NCI-H2196 (cell line): ENCODE data around the gene CDC42EP1.
"Not testable (repeated sequence)": the region's sequence is repeated elsewhere in the genome, so short reads cannot be mapped to it uniquely, and the experiment has no call there.

ENCODE experiments used
- DNase-seq: peaks from one replicate; lab custom pipeline; 2025; ENCODE audit not compliant: unreplicated experiment; lab: John Stamatoyannopoulos, UW

The CDC42EP1 gene

DNA sequence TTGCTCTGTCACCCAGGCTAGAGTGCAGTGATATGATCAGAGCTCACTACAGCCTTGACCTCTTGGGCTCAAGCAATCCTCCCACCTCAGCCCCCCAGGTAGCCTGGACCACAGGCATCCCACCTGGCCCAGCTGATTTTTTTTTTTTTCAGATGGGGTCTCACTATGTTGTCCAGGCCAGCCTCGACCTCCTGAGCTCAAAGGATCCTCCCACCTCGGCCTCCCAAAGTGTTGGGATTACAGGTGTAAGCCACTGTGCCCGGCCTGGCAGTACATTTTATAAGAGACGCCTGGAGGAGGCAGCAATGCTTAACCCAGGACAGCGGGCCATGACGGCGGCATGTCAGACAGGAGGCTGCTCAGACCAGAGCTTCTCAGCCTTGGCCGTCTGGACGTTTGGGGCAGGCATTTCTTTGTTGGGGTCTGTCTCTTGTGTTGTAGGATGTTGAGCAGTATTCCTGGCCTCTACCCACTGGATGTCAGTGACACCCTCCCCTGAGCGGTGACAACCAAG, 15.3 kb downstream of the CDC42EP1 start:
- DNase-seq: no peak

GRCh38 chr22:37578002-37578401, 17.7 kb downstream of the CDC42EP1 start:
- no peak for DNase-seq

- peak; percentile 52 for DNase-seq
Observed at GRCh38 chr22:37581504-37581903, 21.2 kb downstream of the CDC42EP1 start.

DNA sequence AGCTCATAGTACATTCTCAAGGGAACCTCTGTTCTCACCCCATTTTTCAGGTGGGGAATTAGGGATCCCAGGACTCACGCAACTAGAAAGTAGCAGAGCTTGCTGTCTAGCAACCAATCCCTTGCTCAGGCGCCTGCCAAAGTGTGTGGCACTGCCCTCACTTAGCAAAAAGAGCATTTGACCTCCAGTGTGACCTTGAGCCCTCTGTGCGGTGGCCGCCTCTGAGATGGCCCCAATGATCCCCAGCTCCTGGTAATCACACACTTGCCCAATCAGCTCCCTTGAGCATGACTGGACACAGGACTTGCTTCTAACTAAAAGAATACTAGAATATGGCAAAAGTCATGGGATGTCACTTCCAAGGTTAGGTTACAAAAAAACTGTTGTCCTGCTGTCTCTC, 22.2 kb downstream of the CDC42EP1 start:
- DNase-seq: no peak

GRCh38 chr22:37588546-37589215, 28.4 kb downstream of the CDC42EP1 start:
- no peak for DNase-seq

DNA sequence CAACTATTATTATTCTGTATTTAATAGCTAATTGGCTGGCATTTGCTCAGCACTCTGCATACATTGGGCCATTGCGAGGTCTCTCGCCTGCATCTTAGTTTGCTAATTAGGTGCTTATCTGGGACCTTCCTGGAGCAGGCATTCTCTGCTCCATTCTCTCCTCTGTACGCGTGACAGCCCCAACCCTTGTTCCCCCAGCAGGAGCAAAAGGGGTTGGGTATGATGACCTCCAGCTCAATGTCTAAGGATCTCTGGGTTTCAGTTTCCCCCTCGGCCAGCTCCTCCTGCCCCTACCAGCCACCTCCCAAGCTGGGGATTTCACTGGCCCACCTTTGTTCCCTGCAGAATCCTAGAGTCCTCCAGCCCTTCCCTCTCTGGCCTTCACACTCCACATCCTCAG, 29.4 kb downstream of the CDC42EP1 start:
- DNase-seq: no peak

DNA sequence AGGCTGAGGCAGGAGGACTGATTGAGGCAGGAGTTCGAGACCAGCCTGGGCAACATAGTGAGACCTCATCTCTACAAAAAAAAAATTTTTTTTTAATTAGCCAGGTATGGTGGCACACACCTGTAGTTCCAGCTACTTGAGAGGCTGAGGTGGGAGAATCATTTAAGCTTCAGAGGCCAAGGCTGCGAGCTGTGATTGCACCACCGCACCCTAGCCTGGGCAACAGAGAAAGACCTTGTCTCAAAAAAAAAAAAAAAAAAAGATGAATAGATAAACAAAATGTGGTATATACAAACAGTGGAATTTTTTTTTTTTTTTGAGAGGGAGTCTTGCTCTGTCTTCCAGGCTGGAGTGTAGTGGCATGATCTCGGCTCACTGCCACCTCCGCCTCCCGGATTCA, 30.8 kb downstream of the CDC42EP1 start:
- not testable (repeated sequence) for DNase-seq

GRCh38 chr22:37591823-37592404, 31.6 kb downstream of the CDC42EP1 start:
- no peak for DNase-seq

DNA sequence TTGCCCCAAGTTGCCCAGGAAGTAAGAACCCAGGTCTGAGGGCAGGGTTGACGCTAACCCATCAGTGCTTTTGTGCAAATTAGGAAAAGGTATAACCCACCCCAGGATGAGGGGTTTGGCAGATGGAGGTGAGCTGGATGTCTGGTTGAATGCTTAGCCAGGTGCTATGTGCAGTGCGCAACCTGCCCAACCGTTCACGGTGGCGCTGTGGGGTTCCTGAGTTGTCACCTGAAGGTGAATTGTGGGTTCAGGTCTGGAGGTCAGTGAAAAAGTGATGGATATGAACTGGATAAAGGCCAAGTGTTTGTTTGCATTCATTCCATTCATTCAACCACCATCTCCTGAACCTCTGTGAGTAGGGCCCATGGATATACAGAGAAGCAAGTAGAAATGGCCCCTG, 34.0 kb downstream of the CDC42EP1 start:
- no peak for DNase-seq

DNA sequence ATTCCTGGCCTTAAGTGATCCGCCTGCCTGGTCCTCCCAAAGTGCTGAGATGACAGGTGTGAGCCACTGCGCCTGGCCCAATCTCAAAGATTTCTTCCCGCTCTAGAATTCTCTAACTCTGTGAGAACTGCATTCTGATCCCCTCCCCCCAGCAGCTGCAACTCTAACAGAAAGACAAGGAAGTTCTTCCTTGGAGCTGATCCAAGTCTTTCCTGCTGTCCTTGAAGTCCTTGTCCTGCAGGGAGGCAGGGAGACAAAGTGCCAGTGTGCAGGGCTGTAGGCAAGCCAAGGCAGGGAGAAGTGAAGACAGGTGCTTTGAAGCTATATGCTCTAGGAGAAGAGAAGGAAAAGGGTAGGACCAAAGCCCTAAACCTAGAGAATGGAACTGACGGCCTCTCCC, 38.9 kb downstream of the CDC42EP1 start:
- DNase-seq: peak; percentile 47

GRCh38 chr22:37601203-37601539, 40.9 kb downstream of the CDC42EP1 start:
- no peak for DNase-seq

GRCh38 chr22:37601540-37602442, 41.5 kb downstream of the CDC42EP1 start:
- DNase-seq: peak; percentile 78

DNA sequence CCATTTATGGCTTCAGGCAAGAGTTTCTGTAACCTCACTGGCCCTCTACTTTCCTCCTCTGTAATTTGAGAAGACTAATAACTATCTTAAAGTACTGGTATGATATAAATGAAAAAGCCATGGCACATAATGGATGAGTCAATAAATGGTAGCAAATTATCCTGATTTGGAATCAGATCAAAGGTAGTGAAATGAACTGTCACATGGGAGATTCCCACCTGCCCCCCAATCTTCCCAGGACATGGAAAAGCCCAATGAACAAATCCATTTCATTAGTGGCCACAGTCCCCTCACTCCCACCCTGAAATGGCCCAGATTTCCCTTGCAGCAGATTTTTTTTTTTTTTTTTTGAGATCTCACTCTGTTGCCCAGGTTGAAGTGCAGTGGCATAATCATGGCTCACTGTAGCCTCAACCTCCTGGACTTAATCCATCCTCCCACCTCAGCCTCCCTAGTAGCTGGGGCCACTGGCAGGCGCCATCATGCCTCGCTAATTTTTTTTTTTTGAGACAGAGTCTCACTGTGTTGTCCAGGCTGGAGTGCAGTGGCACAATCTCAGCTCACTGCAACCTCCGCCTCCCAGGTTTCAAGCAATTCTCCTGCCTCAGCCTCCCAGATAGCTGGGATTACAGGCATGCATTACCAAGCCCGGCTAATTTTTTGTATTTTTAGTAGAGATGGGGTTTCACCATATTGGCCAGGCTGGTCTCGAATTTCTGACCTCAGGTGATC, 42.4 kb downstream of the CDC42EP1 start:
- not testable (repeated sequence) for DNase-seq

- DNase-seq: no peak
Observed at GRCh38 chr22:37604074-37604473, 43.8 kb downstream of the CDC42EP1 start.

DNA sequence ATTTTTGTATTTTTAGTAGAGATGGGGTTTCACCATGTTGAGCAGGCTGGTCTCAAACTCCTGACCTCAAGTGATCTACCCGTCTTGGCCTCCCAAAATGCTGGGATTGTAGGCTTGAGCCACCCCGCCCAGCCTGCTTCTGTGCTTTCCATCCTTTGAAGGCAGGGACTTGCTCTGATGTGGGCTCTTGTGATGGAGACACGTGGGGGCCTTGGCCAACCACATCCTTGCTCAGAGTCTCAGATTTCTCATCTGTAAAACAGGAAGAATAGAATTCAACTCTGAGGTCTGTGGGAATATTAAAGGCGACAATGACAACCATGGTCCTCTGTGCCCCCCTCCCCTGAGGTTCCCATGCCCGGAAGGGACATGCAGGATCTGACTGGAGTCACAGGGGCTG, 44.6 kb downstream of the CDC42EP1 start:
- DNase-seq: no peak

DNA sequence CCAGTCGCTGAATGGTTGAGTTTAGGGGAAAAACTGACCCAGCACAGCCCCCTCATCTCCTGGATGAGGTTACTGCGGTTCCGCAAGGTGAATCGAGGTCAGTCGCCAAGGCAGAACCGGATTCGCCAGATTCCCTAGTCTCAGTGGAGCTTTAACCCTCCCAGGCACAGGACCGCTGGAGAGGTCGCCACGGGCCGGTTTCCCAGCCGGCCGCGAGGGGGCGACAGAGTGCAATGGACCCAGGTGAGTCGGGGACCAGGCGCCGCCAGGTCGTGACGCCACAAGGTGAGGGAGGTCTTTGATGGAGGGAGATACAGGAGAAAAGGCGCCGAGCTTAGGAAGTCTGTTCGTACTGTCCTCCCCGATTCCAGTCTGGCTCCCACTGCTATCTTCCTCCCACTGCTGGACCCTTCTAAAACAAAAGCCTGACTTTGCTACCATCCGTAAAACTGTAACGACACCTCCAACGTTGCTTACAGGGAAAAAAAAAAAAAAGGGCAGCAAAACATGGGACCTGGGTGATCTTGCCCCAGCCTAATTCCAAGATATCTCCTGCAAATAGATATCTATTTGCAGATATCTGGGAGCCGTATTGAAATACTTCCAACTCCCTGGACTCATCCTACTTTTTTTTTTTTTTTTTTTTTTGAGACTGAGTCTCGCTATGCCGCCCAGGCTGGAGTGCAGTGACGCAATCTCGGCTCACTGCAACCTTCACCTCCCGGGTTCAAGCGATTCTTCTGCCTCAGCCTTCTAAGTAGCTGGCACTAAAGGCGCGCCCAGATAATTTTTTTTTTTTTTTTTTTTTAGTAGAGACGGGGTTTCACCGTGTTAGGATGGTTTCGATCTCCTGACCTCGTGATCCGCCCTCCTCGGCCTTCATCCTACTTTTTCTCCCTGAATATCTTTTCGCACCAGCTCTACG, 47.0 kb downstream of the CDC42EP1 start:
- DNase-seq: peak; percentile 81

- DNase-seq: no peak
Observed at GRCh38 chr22:37607935-37608476, 47.7 kb downstream of the CDC42EP1 start.

DNA sequence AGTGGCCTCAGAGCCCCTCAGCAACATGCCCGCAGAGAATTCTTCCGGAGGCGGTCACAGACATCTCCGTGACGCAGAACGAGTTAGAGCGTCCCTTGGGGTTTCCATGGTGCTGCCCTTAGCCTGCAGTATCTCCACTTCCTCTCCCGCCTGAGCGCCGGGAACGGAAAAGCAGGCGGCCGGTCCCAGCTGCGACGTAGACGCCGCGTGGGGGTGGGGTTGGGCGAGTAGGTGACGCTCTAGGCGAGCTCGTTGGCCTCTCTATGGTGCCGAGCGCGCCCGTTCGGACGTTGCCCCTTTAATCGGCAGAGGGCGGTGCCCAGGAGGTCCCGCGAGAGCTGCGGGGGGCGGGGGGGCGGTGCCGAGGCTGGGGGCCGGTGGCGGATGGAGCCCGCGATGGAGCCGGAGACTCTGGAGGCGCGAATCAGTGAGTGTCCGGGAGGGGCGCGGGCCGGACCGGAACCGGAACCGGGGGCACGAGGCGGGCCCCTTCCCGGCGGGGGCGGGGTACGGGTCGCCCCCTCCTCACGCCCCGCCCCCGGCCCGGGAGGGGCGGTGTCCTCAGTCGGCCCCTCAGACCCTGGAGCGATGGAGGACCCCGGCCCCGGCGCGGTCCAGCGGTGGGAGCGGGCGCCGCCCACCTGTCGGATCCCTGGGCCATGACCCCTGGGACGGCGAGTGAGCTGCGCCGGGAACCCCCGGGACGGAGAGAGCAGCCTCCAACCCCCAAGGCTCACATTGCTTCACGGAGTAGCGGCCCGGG, 48.4 kb downstream of the CDC42EP1 start, which contains the start of gene GGA1:
Gene GGA1, plus strand, starts transcription at position 358 of the 763 bp plus-strand sequence. Its CDS starts 27 bp downstream, at position 385.
- peak; percentile 82 for DNase-seq
